Mucosa of descending colon (tissue), 3 donors: ENCODE data around the gene NAA20. TPM values are rescaled to one million over a fixed set of nuclear protein-coding genes. Genes with fewer than 3 reads are reported as not detected.

Experiments
- ATAC-seq: fragments of 200-7000 bp; cut with Tn5 transposase; one replicate; pipeline ENCODE4 v1.9.1; 2020; ENCODE audit warnings: mild to moderate bottlenecking, moderate library complexity
- DNase-seq, 3 donors: peaks; one replicate each; pipeline ENCODE4 v3.0.0-alpha.2; 2020
- H3K36me3 ChIP-seq: fragments of 200-600 bp; one replicate; pipeline ENCODE4 v1.8.0; 2021; ENCODE audit warnings: low read depth, mild to moderate bottlenecking
- H3K4me1 ChIP-seq: fragments of 200-600 bp; one replicate; pipeline ENCODE4 v1.8.0; 2021; ENCODE audit warnings: low read depth, mild to moderate bottlenecking
- H3K4me3 ChIP-seq: fragments of 200-600 bp; one replicate; pipeline ENCODE4 v1.8.0; 2021; ENCODE audit warnings: mild to moderate bottlenecking
- H3K9me3 ChIP-seq: fragments of 200-600 bp; one replicate; pipeline ENCODE4 v1.8.0; 2021; ENCODE audit warnings: mild to moderate bottlenecking
- CTCF ChIP-seq: fragments of 200-600 bp; IDR thresholded peaks from one replicate; pipeline ENCODE4 v1.8.0; 2022; ENCODE audit warnings: antibody characterized with exemption, mild to moderate bottlenecking
- intact Hi-C, 2 donors: fragments of 100-400 bp; cut with DNase I in 1 of 2; cut with micrococcal nuclease in 1 of 2; formaldehyde crosslinking; loops; one replicate each; pipeline versions ENCODE4 v1.11.0 to v1.11.1; 2022; cut with DNase I, micrococcal nuclease
- total RNA-seq, 3 donors: library from RNA; stranded (reverse); fragmentation: NEBNext Ultra II Directional in 2 of 3; extraction: Animal tissue kit (Norgen Biotek cat#: 25700) in 2 of 3; gene quantifications; one replicate each; pipeline versions ENCODE4 v1.2.1 to v1.2.4, GENCODE V29; 2021 to 2023
- donor health status: DM: no; HTN: no; CAD: no; lungs with moderate emphysema.
- donor health status: DM: no; HTN: no; CAD: no.
- donor health status: DM: no; HTN: yes; CAD: no.

The NAA20 gene
- total RNA-seq, 3 donors from 2014 or later = 38.7 to 46.6 (median 42.3) TPM

- H3K4me3 ChIP-seq = no peak overlapping the region
- no peak for DNase-seq
- no peaks in the 10 kb centered on the region for H3K9me3 ChIP-seq
- no peaks in the 10 kb centered on the region for H3K36me3 ChIP-seq
- intact Hi-C loops = no loop called here
- no peak for TF ChIP-seq CTCF
- no peak for ATAC-seq
- no peaks in the 10 kb centered on the region for H3K4me1 ChIP-seq
These were observed 47.5 kb upstream of the NAA20 start for GRCh38 chr20:19969507-19970255.

- ATAC-seq (no peak), DNase-seq (no peak)
- Histone ChIP-seq H3K9me3 (no peaks in the 10 kb centered on the region), H3K4me3 (no peak overlapping the region), H3K4me1 (no peaks in the 10 kb centered on the region), H3K36me3 (no peaks in the 10 kb centered on the region)
- TF ChIP-seq CTCF = no peak
- intact Hi-C loops = no loop called here
These were observed 46.9 kb upstream of the NAA20 start for GRCh38 chr20:19970256-19970765.

- no peak for DNase-seq
- no peaks in the 10 kb centered on the region for H3K36me3 ChIP-seq
- H3K4me3 ChIP-seq = no peak overlapping the region
- ATAC-seq = no peak
- no peaks in the 10 kb centered on the region for H3K9me3 ChIP-seq
- no peaks in the 10 kb centered on the region for H3K4me1 ChIP-seq
- intact Hi-C loops = no loop called here
- no peak for TF ChIP-seq CTCF
These were observed 46.0 kb upstream of the NAA20 start for GRCh38 chr20:19971116-19971515.

GRCh38 chr20:19973961-19974629 is 43.1 kb upstream of the NAA20 start:
- H3K4me1 ChIP-seq = peaks cover 4% of the 10 kb centered on the region
- peak; percentile 37 for ATAC-seq

More at GRCh38 chr20:19973961-19974629, 43.1 kb upstream of the NAA20 start:
- Histone ChIP-seq H3K4me3 (no peak overlapping the region), H3K36me3 (no peaks in the 10 kb centered on the region), H3K9me3 (no peaks in the 10 kb centered on the region)
- intact Hi-C loops = no loop called here
- peak in 2 of 3 donors; percentile 45 to 73 for DNase-seq
- TF ChIP-seq CTCF = no peak
